ENCODE data around the gene TANGO2. TPM values are rescaled to one million over a fixed set of nuclear protein-coding genes. Genes with fewer than 3 reads are reported as not detected.

TANGO2 gene
- total RNA-seq, 1 donor from 2014 or later = 20.9 TPM

GRCh38 chr22:20107951-20108756 is 87.2 kb downstream of the TANGO2 start:
- H3K36me3 ChIP-seq (ENCODE audit: control insufficient read depth, insufficient read depth, low read length) = peaks cover 9% of the 10 kb centered on the region
- no peaks in the 10 kb centered on the region for H3K27me3 ChIP-seq (ENCODE audit: control insufficient read depth, insufficient read depth, low read length)
- no peak overlapping the region for H3K4me3 ChIP-seq (ENCODE audit: low read depth, low read length)
- DNase-seq (ENCODE audit: low read depth) = no peak
- no peak for TF ChIP-seq CTCF (IDR thresholded peaks at IDR 0.05; ENCODE audit: insufficient read depth, low read length, poor library complexity, severe bottlenecking)

DNA sequence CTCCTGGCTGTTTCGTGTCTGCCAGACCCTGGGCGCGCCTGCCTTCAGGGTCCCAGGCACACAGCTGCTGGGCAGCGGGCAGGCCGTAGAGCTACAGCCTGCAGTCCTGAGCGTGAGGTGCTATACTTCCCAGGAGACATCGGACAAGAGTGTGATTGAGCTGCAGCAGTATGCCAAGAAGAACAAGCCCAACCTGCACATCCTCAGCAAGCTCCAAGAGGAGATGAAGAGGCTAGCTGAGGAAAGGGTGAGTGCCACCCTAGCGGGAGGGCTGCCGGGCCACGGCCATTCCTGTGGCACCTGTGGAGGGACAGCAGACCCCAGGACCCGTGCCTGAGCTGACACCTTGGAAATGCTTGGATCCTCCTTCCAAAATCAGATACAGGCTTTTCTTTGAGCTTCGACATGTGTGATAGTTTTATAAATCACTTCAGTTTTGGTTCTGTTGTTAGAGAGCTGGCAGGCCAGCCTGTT is 87.9 kb downstream of the TANGO2 start:
- DNase-seq (ENCODE audit: low read depth) = no peak
- TF ChIP-seq CTCF (IDR thresholded peaks at IDR 0.05; ENCODE audit: insufficient read depth, low read length, poor library complexity, severe bottlenecking) = no peak
- peaks cover 10% of the 10 kb centered on the region for H3K36me3 ChIP-seq (ENCODE audit: control insufficient read depth, insufficient read depth, low read length)
- no peaks in the 10 kb centered on the region for H3K27me3 ChIP-seq (ENCODE audit: control insufficient read depth, insufficient read depth, low read length)
- no peak overlapping the region for H3K4me3 ChIP-seq (ENCODE audit: low read depth, low read length)

GRCh38 chr22:20109411-20110358 is 88.8 kb downstream of the TANGO2 start:
- H3K27me3 ChIP-seq (ENCODE audit: control insufficient read depth, insufficient read depth, low read length) = no peaks in the 10 kb centered on the region
- peaks cover 10% of the 10 kb centered on the region for H3K36me3 ChIP-seq (ENCODE audit: control insufficient read depth, insufficient read depth, low read length)
- no peak for DNase-seq (ENCODE audit: low read depth)
- TF ChIP-seq CTCF (IDR thresholded peaks at IDR 0.05; ENCODE audit: insufficient read depth, low read length, poor library complexity, severe bottlenecking) = no peak
- H3K4me3 ChIP-seq (ENCODE audit: low read depth, low read length) = no peak overlapping the region

DNA sequence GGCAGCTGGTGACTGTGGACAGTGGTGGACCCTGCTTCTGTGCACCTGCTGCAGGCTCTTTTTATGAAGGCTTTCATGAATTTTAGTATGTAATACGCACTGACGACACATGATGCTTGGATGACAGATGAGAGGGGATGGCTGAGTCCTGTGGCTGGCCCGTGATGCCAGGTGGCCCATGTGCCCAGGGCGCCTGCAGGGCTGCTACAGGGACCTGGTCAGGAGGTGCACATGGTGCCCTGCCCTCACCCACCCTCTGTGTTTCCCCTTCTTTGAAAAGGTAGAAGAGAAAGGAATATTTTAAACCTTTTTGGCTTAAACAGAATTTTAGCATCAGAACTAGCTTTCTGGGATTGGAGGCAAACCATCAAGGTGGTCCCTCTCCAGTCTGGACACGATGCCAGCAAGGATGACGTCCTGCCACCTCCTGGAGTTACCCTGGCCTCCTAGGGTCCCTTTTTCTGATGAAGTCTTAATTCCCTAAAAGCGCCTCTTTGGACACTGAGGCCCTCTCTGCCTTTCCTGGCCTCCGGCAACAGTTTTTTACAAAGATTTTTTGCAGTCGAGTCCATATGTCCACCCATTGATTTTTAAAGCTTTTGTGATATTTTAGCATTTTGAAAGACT is 89.6 kb downstream of the TANGO2 start:
- Histone ChIP-seq H3K36me3 (ENCODE audit: control insufficient read depth, insufficient read depth, low read length) (peaks cover 12% of the 10 kb centered on the region), H3K27me3 (ENCODE audit: control insufficient read depth, insufficient read depth, low read length) (no peaks in the 10 kb centered on the region), H3K4me3 (ENCODE audit: low read depth, low read length) (no peak overlapping the region)
- DNase-seq (ENCODE audit: low read depth) = no peak
- TF ChIP-seq CTCF (IDR thresholded peaks at IDR 0.05; ENCODE audit: insufficient read depth, low read length, poor library complexity, severe bottlenecking) = no peak

GRCh38 chr22:20111045-20111688 is 90.3 kb downstream of the TANGO2 start:
- TF ChIP-seq CTCF (IDR thresholded peaks at IDR 0.05; ENCODE audit: insufficient read depth, low read length, poor library complexity, severe bottlenecking) = peak; percentile 58
- H3K36me3 ChIP-seq (ENCODE audit: control insufficient read depth, insufficient read depth, low read length) = peaks cover 8% of the 10 kb centered on the region
- H3K27me3 ChIP-seq (ENCODE audit: control insufficient read depth, insufficient read depth, low read length) = no peaks in the 10 kb centered on the region
- H3K4me3 ChIP-seq (ENCODE audit: low read depth, low read length) = no peak overlapping the region
- DNase-seq (ENCODE audit: low read depth) = no peak
